Measurements from ENCODE around the gene TH. TPM values are rescaled to one million over a fixed set of nuclear protein-coding genes. Genes with fewer than 3 reads are reported as not detected.

The TH gene
- total RNA-seq, 4 donors from 2014 or later, result 0.36 to 0.84 TPM; not detected in 2

DNA sequence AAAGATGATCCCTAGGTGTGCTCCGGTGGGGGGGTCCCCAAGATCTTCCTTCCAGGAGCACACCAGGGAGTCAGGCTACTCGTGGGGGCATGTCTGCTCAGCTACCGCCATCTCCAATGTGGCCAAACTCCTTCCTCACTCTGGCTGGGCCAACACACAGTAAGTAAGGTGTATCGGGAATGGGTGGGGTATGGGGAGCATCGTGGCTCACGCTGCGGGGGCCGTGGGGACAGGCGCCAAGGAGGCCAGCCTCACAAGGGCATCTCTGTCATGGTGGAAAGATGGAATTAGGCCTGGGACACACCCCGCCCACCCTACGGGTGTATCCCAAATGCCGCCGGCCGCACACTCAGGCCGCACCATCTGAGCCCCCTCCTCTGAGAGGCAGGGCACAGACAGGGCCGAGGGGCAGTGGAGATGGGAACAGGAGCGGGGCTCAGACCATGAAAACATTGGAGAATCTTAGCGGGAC, 40.7 kb downstream of the TH start:
- WGBS, 2 donors, result 74 to 77% methylated on average over 17 to 18 of the region's 18 CpGs
- intact Hi-C loops (cut with DNase I; ENCODE audit: low total_unique reads), result no loop called here
- DNase-seq (ENCODE audit: low spot score in 2 of 2), result no peak
- no peak overlapping the region for H3K4me3 ChIP-seq (ENCODE audit: low read depth, poor library complexity, severe bottlenecking)
- no peak for TF ChIP-seq POLR2A (IDR thresholded peaks at IDR 0.05)
- TF ChIP-seq, protein P1, sequence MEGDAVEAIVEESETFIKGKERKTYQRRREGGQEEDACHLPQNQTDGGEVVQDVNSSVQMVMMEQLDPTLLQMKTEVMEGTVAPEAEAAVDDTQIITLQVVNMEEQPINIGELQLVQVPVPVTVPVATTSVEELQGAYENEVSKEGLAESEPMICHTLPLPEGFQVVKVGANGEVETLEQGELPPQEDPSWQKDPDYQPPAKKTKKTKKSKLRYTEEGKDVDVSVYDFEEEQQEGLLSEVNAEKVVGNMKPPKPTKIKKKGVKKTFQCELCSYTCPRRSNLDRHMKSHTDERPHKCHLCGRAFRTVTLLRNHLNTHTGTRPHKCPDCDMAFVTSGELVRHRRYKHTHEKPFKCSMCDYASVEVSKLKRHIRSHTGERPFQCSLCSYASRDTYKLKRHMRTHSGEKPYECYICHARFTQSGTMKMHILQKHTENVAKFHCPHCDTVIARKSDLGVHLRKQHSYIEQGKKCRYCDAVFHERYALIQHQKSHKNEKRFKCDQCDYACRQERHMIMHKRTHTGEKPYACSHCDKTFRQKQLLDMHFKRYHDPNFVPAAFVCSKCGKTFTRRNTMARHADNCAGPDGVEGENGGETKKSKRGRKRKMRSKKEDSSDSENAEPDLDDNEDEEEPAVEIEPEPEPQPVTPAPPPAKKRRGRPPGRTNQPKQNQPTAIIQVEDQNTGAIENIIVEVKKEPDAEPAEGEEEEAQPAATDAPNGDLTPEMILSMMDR (IDR thresholded peaks at IDR 0.05), result no peak

DNA sequence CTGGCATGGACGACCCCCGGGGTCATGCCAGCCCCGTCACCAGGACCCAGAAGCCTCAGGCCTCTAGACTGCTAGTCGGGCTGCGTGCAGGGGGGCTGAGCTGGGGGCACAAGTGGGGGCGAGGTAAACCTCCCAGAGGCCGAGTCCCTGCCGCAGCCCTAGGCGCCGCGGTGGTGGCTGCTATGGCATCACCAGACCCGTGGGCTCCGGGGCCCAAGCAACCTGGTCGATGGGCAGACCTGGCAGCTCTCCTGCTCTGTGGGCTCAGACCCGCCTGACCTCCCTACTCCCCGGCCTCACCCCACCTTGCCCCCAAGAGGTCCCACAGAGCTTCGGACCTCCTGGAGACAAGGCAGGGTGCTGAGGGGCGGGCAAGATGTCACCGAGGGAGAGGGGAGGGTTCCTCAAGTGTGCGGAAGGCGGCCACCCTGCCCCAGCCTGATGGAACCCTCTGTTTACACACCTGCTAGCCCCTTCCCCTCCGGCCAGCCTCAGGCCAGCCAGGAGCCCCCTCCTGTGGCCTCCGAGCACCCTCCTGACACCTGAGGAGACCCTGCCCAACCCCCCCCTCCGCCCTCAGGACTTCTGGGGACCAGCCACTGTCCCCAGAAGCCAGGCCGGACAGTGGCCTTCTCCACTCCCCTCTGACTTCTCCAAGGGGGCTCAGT, 41.8 kb downstream of the TH start:
- 84 to 87% methylated on average over 14 to 22 of the region's 25 CpGs for WGBS, 2 donors
- no peak for DNase-seq (ENCODE audit: low spot score in 2 of 2)
- TF ChIP-seq, protein P1 (IDR thresholded peaks at IDR 0.05), result no peak
- TF ChIP-seq POLR2A (IDR thresholded peaks at IDR 0.05), result no peak
- intact Hi-C loops (cut with DNase I; ENCODE audit: low total_unique reads), result no loop called here
- H3K4me3 ChIP-seq (ENCODE audit: low read depth, poor library complexity, severe bottlenecking), result no peak overlapping the region

DNA sequence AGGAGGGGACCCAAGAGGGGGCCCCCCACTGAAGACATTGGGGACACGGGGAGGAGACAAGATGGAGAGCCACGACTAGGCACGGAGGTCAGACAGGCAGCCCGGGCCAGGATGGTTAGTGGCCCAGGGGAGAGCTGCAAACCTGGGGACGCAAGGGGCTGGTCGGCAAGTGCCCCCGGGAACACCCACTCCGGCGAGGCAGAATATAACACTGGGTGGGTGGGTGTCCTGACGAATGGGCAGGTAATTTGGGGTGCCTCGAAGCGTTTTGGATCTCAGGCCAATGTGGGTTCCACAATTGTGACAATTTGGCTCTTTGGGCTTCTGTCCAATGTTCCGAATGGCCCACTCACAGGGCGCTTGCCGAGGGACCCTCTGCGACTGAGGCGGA, 42.3 kb downstream of the TH start:
- DNase-seq (ENCODE audit: low spot score in 2 of 2), result no peak
- 90% methylated on average over 15 to 17 of the region's 17 CpGs for WGBS, 2 donors
- H3K4me3 ChIP-seq (ENCODE audit: low read depth, poor library complexity, severe bottlenecking), result no peak overlapping the region
- intact Hi-C loops (cut with DNase I; ENCODE audit: low total_unique reads), result no loop called here
- TF ChIP-seq POLR2A (IDR thresholded peaks at IDR 0.05), result no peak
- TF ChIP-seq, protein P1 (IDR thresholded peaks at IDR 0.05), result no peak

DNA sequence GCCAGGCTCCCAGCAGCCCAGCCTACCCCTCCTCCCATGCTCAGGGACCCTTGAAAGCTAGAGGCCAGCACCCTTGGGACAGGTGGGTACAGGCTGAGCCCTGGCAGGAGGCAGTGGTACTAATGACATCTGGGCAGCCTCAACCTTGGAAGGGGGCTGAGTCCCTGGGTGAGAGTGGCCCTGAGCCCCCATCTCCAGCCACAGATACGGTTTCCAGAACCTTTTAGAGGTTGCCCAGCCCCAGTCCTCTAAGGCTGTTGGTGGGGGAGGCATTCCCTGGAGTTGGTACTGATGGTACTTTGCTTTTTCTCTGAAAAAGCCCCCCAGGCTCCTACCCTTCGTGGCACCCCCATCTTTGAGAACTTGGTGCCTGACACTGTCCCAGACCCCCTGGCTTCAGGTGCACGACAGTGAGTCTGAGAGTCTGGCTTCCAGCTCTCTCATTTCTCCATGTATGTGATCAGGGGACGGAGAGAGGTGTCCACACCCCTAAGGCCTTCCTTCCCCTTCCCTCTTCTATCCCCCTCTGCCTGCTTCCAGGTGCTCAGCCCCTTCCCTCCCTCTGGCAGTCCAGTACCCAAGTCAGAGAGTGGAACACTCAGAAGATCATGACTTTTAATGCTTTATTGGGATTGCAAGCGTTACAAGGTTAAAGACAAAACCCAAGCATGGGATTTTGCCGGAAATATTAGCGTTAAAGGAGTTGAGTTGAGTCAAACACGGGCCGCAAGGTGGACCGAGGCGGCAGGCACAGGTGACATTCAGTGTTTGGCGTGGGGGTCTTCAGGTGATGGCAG, 42.9 kb downstream of the TH start:
- WGBS, 2 donors, result 79% methylated on average over 12 of the region's 12 CpGs
- no peak overlapping the region for H3K4me3 ChIP-seq (ENCODE audit: low read depth, poor library complexity, severe bottlenecking)
- no peak for TF ChIP-seq POLR2A (IDR thresholded peaks at IDR 0.05)
- TF ChIP-seq, protein P1 (IDR thresholded peaks at IDR 0.05), result no peak

DNA sequence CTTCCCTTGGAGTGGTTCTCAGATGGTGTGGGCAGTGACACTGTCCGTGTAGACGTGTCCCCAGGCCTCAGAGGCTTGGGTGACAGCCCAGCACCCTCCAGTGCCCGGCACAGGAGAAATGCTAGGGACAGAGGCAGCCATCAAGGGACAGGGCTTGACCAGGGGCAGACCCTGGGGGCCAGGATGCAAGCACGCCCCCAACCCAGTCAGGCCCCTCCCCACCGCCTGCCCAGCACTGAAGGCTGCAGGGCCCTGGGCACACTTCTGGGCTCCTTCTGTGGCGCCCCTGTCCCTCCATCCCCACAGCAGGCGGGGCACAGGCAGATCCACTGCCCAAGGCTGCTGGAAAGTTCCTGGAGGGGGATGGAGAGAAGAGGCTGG, 43.5 kb downstream of the TH start:
- no peak overlapping the region for H3K4me3 ChIP-seq (ENCODE audit: low read depth, poor library complexity, severe bottlenecking)
- intact Hi-C loops (cut with DNase I; ENCODE audit: low total_unique reads), result no loop called here
- TF ChIP-seq, protein P1 (IDR thresholded peaks at IDR 0.05), result no peak
- TF ChIP-seq POLR2A (IDR thresholded peaks at IDR 0.05), result no peak
- no peak for DNase-seq (ENCODE audit: low spot score in 2 of 2)
- WGBS, 2 donors, result 83 to 86% methylated on average over 5 to 7 of the region's 7 CpGs

More for the DNA sequence above, 42.9 kb downstream of the TH start:
- no peak for DNase-seq (ENCODE audit: low spot score in 2 of 2)
- intact Hi-C loops (cut with DNase I; ENCODE audit: low total_unique reads), result no loop called here
